Adrenal gland (tissue), 5 donors: ENCODE data around the gene PDX1.

ENCODE experiments used
- CTCF ChIP-seq, 6 experiments: fragments of 450-650 bp in 4 of 6; fragments of 200-600 bp in 2 of 6; sonication (generic) in 1 of 6; IDR thresholded peaks; 1 replicate in 5 of 6; 2 replicates in 1 of 6; pipeline versions ENCODE4 v1.5.1 to v1.8.0; 2016 to 2021; ENCODE audit warnings: antibody characterized with exemption in 6 of 6, mild to moderate bottlenecking in 2 of 6, moderate library complexity in 1 of 6
- POLR2A ChIP-seq, 2 donors: fragments of 450-650 bp; IDR thresholded peaks; one replicate each; pipeline ENCODE4 v1.6.1; 2017; ENCODE audit warnings: antibody characterized with exemption in 2 of 2, mild to moderate bottlenecking in 2 of 2, moderate library complexity in 1 of 2
- donor health status: DM: no; HTN: no; CAD: no.

GRCh38 chr13:27924529-27925141 is 4.8 kb downstream of the PDX1 start:
- TF ChIP-seq CTCF (IDR thresholded peaks at IDR 0.05) (no peak), POLR2A (IDR thresholded peaks at IDR 0.05) (no peak)
